Bronchial epithelial cell (primary cell): Measurements from ENCODE around the gene SMURF1. TPM values are rescaled to one million over a fixed set of nuclear protein-coding genes. Genes with fewer than 3 reads are reported as not detected.
A peak's percentile ranks its signal among the peaks of the same experiment; 100 is the strongest.

ENCODE experiments used
- DNase-seq: peaks from one replicate; pipeline ENCODE4 v3.0.0-alpha.2; 2010; ENCODE audit warnings: low read depth
- FAIRE-seq: peaks from 2 replicates; lab custom pipeline; 2011; peaks lifted over from hg19 to GRCh38; lab: Jason Lieb, UNC
- H3K27me3 ChIP-seq: 2 replicates; pipeline ENCODE4 v1.5.1; 2011; ENCODE audit warnings: low read length; ENCODE audit not compliant: control insufficient read depth, insufficient read depth
- H3K36me3 ChIP-seq: 2 replicates; pipeline ENCODE4 v1.5.1; 2011; ENCODE audit warnings: low read length; ENCODE audit not compliant: control insufficient read depth, insufficient read depth
- H3K4me3 ChIP-seq: 2 replicates; pipeline ENCODE4 v1.5.1; 2011; ENCODE audit warnings: mild to moderate bottlenecking, low read depth, low read length, control low read depth
- total RNA-seq: library from RNA; depleted of rRNA; stranded (reverse); fragments of >200 nt; gene quantifications from 2 replicates; pipeline ENCODE4 v1.2.1, GENCODE V29; 2014
- TF ChIP-seq, protein P1 (sequence below): IDR thresholded peaks from 2 replicates; pipeline ENCODE4 v1.5.1; 2011; ENCODE audit warnings: mild to moderate bottlenecking, moderate library complexity, low read length, control low read depth, inconsistent platforms; ENCODE audit not compliant: insufficient read depth, severe bottlenecking

The SMURF1 gene
- total RNA-seq, 1 donor from 2014 or later, result 42.4 TPM

DNA sequence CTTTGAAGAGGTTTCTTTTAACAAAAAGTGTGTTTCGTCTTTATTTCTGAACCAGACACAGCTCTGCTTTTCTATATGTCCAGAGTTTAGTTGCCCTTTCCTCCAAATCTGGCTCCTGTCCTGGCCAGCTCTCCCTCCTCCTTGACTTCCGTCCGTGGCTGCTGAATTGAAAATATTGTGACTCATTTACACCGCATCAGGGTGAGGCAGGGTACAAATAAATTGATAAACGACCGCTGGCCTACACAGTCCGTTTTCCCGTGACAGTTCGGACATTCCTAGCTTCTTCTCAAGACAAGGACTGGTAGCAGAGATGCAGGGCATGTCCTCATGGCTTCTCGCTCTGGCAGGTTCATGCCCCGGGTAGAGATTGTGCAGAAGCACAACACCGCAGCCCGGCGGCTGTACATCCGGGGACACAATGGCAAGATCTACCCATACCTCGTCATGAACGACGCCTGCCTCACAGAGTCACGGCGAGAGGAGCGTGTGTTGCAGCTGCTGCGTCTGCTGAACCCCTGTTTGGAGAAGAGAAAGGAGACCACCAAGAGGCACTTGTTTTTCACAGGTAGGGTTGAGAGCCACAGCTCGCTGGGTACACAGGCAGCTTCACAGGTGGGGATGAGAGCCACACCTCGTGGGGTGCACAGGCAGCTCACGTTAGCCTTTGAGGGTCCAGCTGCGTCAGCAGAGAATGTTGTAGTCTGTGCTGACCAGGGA, 139.0 kb downstream of the SMURF1 start:
- peak; percentile 44 for DNase-seq
- no peaks in the 10 kb centered on the region for H3K27me3 ChIP-seq
- H3K4me3 ChIP-seq, result no peak overlapping the region
- H3K36me3 ChIP-seq, result peaks cover 31% of the 10 kb centered on the region
- TF ChIP-seq, protein P1, sequence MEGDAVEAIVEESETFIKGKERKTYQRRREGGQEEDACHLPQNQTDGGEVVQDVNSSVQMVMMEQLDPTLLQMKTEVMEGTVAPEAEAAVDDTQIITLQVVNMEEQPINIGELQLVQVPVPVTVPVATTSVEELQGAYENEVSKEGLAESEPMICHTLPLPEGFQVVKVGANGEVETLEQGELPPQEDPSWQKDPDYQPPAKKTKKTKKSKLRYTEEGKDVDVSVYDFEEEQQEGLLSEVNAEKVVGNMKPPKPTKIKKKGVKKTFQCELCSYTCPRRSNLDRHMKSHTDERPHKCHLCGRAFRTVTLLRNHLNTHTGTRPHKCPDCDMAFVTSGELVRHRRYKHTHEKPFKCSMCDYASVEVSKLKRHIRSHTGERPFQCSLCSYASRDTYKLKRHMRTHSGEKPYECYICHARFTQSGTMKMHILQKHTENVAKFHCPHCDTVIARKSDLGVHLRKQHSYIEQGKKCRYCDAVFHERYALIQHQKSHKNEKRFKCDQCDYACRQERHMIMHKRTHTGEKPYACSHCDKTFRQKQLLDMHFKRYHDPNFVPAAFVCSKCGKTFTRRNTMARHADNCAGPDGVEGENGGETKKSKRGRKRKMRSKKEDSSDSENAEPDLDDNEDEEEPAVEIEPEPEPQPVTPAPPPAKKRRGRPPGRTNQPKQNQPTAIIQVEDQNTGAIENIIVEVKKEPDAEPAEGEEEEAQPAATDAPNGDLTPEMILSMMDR, result no peak
- no peak for FAIRE-seq

DNA sequence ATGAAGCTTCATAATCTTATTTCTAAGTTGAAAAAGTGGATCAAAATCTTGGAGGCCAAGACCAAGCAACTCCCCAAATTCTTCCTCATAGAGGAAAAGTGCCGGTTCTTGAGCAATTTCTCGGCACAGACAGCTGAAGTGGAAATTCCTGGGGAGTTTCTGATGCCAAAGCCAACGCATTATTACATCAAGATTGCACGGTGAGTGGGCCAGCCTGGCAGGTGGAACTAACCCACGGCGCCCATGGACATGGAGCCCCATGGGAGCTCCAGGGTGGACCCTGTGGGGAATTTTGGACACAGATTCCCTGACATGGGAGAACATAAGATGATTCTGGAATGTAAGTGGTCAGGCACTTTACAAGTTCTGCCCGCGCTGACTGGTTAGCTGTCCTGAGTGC, 139.7 kb downstream of the SMURF1 start:
- Histone ChIP-seq H3K4me3 (no peak overlapping the region), H3K27me3 (no peaks in the 10 kb centered on the region), H3K36me3 (peaks cover 34% of the 10 kb centered on the region)
- TF ChIP-seq, protein P1, result no peak
- FAIRE-seq (no peak), DNase-seq (peak; percentile 14)

DNA sequence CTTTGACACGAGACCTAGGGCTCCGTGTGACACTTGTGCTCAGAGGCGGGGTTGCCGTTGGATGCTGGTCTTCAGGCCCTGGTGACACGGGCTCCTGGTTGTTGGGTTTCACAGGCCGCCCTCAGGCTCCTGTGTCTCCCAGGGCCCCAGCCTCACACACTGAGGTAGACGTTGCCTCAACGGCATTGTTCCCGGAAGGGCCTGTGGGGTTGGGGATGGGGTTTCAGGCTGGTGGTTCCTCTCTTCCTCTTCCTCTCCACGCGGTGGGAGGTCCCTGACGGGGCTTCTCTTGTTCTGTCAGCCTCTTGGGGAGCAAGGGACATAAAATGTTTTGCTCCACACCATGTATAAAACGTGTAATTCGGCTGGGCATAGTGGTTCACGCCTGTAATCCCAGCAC, 140.5 kb downstream of the SMURF1 start:
- TF ChIP-seq, protein P1, result no peak
- H3K4me3 ChIP-seq, result no peak overlapping the region
- peaks cover 32% of the 10 kb centered on the region for H3K36me3 ChIP-seq
- DNase-seq (no peak), FAIRE-seq (no peak)
- H3K27me3 ChIP-seq, result no peaks in the 10 kb centered on the region

DNA sequence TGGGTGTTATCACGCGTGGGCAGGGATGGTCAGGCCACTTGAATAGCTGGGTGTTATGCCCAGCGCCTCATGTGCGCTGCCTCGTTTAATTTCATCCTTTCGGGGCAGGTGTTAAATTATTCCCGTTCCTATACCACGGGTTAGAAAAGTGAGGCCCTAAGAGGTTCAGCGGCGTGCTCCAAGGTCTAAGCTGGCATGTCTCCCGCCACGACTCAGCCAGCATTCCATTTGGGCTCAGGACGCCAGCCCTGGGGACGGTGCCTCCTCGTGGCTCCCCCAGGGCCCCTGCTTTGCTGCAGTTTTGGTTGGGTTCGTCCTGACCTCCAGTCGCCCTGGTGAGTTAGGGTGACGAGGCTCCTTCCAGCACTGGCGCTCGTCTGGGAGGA, 141.1 kb downstream of the SMURF1 start:
- Histone ChIP-seq H3K36me3 (peaks cover 29% of the 10 kb centered on the region), H3K27me3 (no peaks in the 10 kb centered on the region), H3K4me3 (no peak overlapping the region)
- no peak for FAIRE-seq
- TF ChIP-seq, protein P1, result no peak
- DNase-seq, result no peak

DNA sequence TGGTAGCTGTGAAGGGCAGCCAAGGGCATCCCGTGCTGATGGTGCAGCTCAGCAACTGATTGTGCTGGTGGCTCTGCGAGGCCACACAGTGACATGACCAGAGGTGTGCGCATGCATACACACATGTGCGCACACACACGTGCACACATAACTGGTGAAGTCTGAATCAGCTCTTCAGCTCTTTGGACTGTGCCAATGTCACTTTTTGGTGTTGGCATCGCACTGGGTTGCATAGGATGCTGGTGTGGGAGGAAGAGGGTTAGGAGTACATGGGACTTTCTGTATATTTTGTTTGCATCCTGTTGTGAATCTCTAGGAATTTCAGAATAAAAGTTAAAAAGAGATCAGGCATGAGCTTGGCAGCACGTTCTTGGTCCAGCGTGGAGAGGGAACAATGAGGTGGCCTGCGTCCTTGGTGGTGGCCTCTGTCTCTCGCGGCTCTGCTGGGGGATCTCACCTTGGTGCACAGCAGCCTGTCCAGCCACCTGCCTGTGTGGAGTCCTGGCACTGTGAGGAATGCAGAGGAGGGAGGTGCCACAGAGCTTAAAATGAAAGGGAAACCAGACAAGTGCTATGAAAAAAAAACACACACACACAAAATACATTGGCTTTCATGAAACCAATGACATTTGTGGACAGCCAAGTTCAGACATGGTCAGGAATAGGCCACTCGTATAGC, 141.6 kb downstream of the SMURF1 start:
- DNase-seq (no peak), FAIRE-seq (no peak)
- Histone ChIP-seq H3K4me3 (no peak overlapping the region), H3K36me3 (peaks cover 29% of the 10 kb centered on the region), H3K27me3 (no peaks in the 10 kb centered on the region)
- TF ChIP-seq, protein P1, result no peak
